ENCODE results near the gene NAT8L. TPM values are rescaled to one million over a fixed set of nuclear protein-coding genes. Genes with fewer than 3 reads are reported as not detected.

Gene NAT8L
- total RNA-seq, 1 donor from 2014 or later, result 8.3 TPM

DNA sequence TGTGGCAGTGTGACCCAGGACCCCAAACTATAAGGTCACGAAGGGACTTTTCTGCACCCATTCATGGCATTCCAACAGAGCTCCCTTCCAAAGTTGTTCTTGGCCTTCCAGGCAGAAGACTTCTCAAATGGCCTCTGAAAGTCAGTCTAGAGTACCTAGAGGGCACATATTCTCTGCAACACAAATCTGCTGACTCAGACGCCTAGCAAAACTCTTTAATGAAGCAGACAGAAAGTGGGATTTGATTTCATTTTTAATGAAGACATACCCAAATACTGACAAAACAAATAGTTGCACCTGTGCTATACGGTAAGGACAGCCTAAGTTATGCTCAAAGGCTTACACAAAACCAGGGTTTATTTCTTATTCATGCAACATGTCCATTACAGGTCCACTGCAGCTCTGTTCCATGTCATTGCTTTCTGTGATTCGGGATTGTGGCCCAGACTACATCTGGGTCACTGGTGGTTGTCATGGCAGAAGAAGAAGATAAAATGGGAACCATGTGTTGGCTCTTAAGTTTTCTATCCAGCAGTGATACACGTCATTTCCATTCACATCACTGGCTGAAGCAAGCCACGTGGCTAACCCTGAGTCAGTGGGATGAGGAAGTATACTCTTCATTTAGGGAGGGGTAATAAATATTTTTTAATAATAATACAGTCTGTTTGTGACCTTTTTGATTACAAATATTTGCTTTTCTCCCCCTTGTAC, 57.7 kb downstream of the NAT8L start:
- no peak for DNase-seq
- TF ChIP-seq CTCF (IDR thresholded peaks at IDR 0.05; ENCODE audit: partially characterized antibody, unreplicated experiment), result no peak
- Mint-ChIP-seq H3K4me1 (ENCODE audit: low read depth, unreplicated experiment) (no peaks in the 10 kb centered on the region), H3K27ac (ENCODE audit: unreplicated experiment) (no peak overlapping the region), H3K36me3 (ENCODE audit: unreplicated experiment) (no peaks in the 10 kb centered on the region), H3K27me3 (ENCODE audit: unreplicated experiment) (no peaks in the 10 kb centered on the region), H3K9me3 (ENCODE audit: unreplicated experiment) (no peaks in the 10 kb centered on the region), H3K4me3 (ENCODE audit: unreplicated experiment) (no peak overlapping the region)

Other genes starting within 250 kb of the NAT8L start
- gene LETM1, start 203.2 kb upstream of the NAT8L start, total RNA-seq (ENCODE audit: unreplicated experiment), result 48.5 TPM
- 138 TPM for gene NSD2, start 187.9 kb upstream of the NAT8L start, total RNA-seq (ENCODE audit: unreplicated experiment)
- 39.6 TPM for gene NELFA, start 50.4 kb upstream of the NAT8L start, total RNA-seq (ENCODE audit: unreplicated experiment)
- 15.6 TPM for gene HAUS3, start 182.8 kb downstream of the NAT8L start, total RNA-seq (ENCODE audit: unreplicated experiment)
- 6.8 TPM for gene POLN, start 182.8 kb downstream of the NAT8L start, total RNA-seq (ENCODE audit: unreplicated experiment)
- 143 TPM for gene MXD4, start 202.8 kb downstream of the NAT8L start, total RNA-seq (ENCODE audit: unreplicated experiment)

All from glutamatergic neuron (in vitro differentiated cells).